NB4 (cell line): ENCODE data around the gene GGNBP2.

Source experiments
- CTCF ChIP-seq: IDR thresholded peaks from one replicate; pipeline ENCODE4 v1.5.1; 2012; ENCODE audit warnings: low read depth, low read length
- POLR2A ChIP-seq: IDR thresholded peaks from 2 replicates; pipeline ENCODE4 v1.6.1; 2011; ENCODE audit warnings: mild to moderate bottlenecking; ENCODE audit not compliant: insufficient read length; ENCODE audit errors: extremely low read depth
- TF ChIP-seq, protein P1 (sequence below): IDR thresholded peaks from 2 replicates; pipeline ENCODE4 v1.6.1; 2011; ENCODE audit warnings: low read depth, low read length

- TF ChIP-seq CTCF (no peak), POLR2A (no peak)
- TF ChIP-seq, protein P1, sequence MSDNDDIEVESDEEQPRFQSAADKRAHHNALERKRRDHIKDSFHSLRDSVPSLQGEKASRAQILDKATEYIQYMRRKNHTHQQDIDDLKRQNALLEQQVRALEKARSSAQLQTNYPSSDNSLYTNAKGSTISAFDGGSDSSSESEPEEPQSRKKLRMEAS = no peak
Measured at GRCh38 chr17:36583787-36584186, 39.1 kb downstream of the GGNBP2 start.
